H1 (cell line): ENCODE results near the gene FADS2. TPM values are rescaled to one million over a fixed set of nuclear protein-coding genes. Genes with fewer than 3 reads are reported as not detected.

Experiments
- CTCF ChIA-PET: fragments of 300-600 bp; sonication (Branson Sonifier 250); formaldehyde crosslinking; loops from one replicate; lab custom pipeline; 2021; ENCODE audit not compliant: partially characterized antibody; lab: Charles Lee
- POLR2A ChIA-PET: fragments of 300-600 bp; sonication (Branson Sonifier 250); formaldehyde crosslinking; loops from one replicate; lab custom pipeline; 2021; ENCODE audit warnings: inconsistent platforms; ENCODE audit not compliant: partially characterized antibody; lab: Charles Lee
- DNase-seq, 2 experiments: peaks; one replicate each; pipeline versions ENCODE4 v3.0.0 to v3.0.0-alpha.2; 2010 to 2022; ENCODE audit warnings: low spot score in 2 of 2, low read depth in 1 of 2, mixed read lengths in 1 of 2
- FAIRE-seq: peaks from 2 replicates; lab custom pipeline; 2011; peaks lifted over from hg19 to GRCh38; lab: Jason Lieb, UNC
- H2AFZ ChIP-seq: 2 replicates; pipeline ENCODE4 v1.8.1; 2012; ENCODE audit warnings: low read length, inconsistent platforms
- H2AK5ac ChIP-seq: 2 replicates; pipeline ENCODE4 v1.6.1; 2013; ENCODE audit warnings: low read depth, low read length
- H2BK120ac ChIP-seq: replicated peaks from 2 replicates; pipeline ENCODE3; 2013; ENCODE audit warnings: low read depth, low read length, inconsistent platforms
- H2BK12ac ChIP-seq: 2 replicates; pipeline ENCODE4 v1.6.1; 2013; ENCODE audit warnings: low read depth, low read length
- H2BK15ac ChIP-seq: 2 replicates; pipeline ENCODE4 v1.6.1; 2013; ENCODE audit warnings: low read length
- H2BK20ac ChIP-seq: 2 replicates; pipeline ENCODE4 v1.6.1; 2013; ENCODE audit warnings: low read length
- H2BK5ac ChIP-seq: 2 replicates; pipeline ENCODE4 v1.6.1; 2013; ENCODE audit warnings: low read depth, low read length
- H3K14ac ChIP-seq: 2 replicates; pipeline ENCODE4 v1.6.1; 2013; ENCODE audit warnings: inconsistent platforms; ENCODE audit not compliant: insufficient read length
- H3K18ac ChIP-seq: 2 replicates; pipeline ENCODE4 v1.6.1; 2013; ENCODE audit warnings: low read length; ENCODE audit errors: extremely low read depth
- H3K23ac ChIP-seq: 2 replicates; pipeline ENCODE4 v1.6.1; 2013; ENCODE audit warnings: inconsistent platforms; ENCODE audit not compliant: insufficient read length
- H3K23me2 ChIP-seq: 2 replicates; pipeline ENCODE4 v1.6.1; 2013; ENCODE audit warnings: low read depth, low read length
- H3K27ac ChIP-seq: 2 replicates; pipeline ENCODE4 v1.6.1; 2011; ENCODE audit warnings: low read depth, low read length, inconsistent platforms
- H3K27me3 ChIP-seq, 4 experiments: replicated peaks in 1 of 4; 1 replicate in 1 of 4; 2 replicates in 3 of 4; pipeline versions ENCODE4 v1.6.1 to v1.8.1; 2011 to 2013; ENCODE audit warnings: low read length in 3 of 4, mild to moderate bottlenecking in 3 of 4, inconsistent platforms in 2 of 4, mixed read lengths in 2 of 4, moderate library complexity in 1 of 4; ENCODE audit not compliant: control insufficient read depth in 3 of 4, insufficient read depth in 3 of 4; ENCODE audit errors: extremely low read depth in 1 of 4
- H3K36me3 ChIP-seq, 4 experiments: 2 replicates each; pipeline versions ENCODE4 v1.6.1 to v1.8.1; 2011 to 2013; ENCODE audit warnings: mild to moderate bottlenecking in 4 of 4, low read length in 3 of 4, moderate library complexity in 2 of 4, control low read depth in 1 of 4, inconsistent platforms in 1 of 4; ENCODE audit not compliant: insufficient read depth in 4 of 4, control insufficient read depth in 2 of 4
- H3K4ac ChIP-seq: replicated peaks from 2 replicates; pipeline ENCODE3; 2013; ENCODE audit warnings: low read length, low read depth, mixed read lengths, inconsistent platforms; ENCODE audit not compliant: insufficient read length
- H3K4me1 ChIP-seq, 4 experiments: replicated peaks in 1 of 4; 1 replicate in 1 of 4; 2 replicates in 3 of 4; pipeline versions ENCODE4 v1.6.1 to v1.8.1; 2011 to 2013; ENCODE audit warnings: low read length in 3 of 4, inconsistent platforms in 2 of 4, mixed read lengths in 1 of 4; ENCODE audit not compliant: insufficient read depth in 4 of 4, control insufficient read depth in 3 of 4
- H3K4me2 ChIP-seq, 2 experiments: 2 replicates each; pipeline versions ENCODE4 v1.6.1 to v1.8.1; 2011 to 2013; ENCODE audit warnings: low read depth in 2 of 2, low read length in 2 of 2, control low read depth in 1 of 2, inconsistent platforms in 1 of 2, mild to moderate bottlenecking in 1 of 2; ENCODE audit not compliant: insufficient read depth in 1 of 2
- H3K4me3 ChIP-seq, 4 experiments: fragments of 200-600, 300-600 bp in 1 of 4; sonication (generic), shearing (Covaris generic), sonication (Bioruptor Twin) in 1 of 4; 2 replicates each; pipeline versions ENCODE4 v1.5.1 to v1.8.1; 2011 to 2016; ENCODE audit warnings: low read length in 4 of 4, low read depth in 3 of 4, control low read depth in 2 of 4, inconsistent platforms in 2 of 4, mild to moderate bottlenecking in 2 of 4, mixed read lengths in 1 of 4, moderate library complexity in 1 of 4; ENCODE audit not compliant: insufficient read depth in 2 of 4; ENCODE audit errors: extremely low read depth in 1 of 4
- H3K56ac ChIP-seq: replicated peaks from 2 replicates; pipeline ENCODE3; 2013; ENCODE audit warnings: low read depth, mild to moderate bottlenecking, mixed read lengths, low read length, inconsistent platforms; ENCODE audit not compliant: insufficient read length
- H3K79me1 ChIP-seq: 2 replicates; pipeline ENCODE4 v1.6.1; 2013; ENCODE audit warnings: low read depth, low read length, control low read depth
- H3K79me2 ChIP-seq, 2 experiments: 2 replicates each; pipeline versions ENCODE4 v1.6.1 to v1.8.1; 2012 to 2013; ENCODE audit warnings: low read length in 2 of 2, mild to moderate bottlenecking in 2 of 2, inconsistent platforms in 1 of 2; ENCODE audit not compliant: insufficient read depth in 2 of 2, control insufficient read depth in 1 of 2
- H3K9ac ChIP-seq, 4 experiments: replicated peaks in 1 of 4; 1 replicate in 1 of 4; 2 replicates in 3 of 4; pipeline versions ENCODE4 v1.6.1 to v1.8.1; 2011 to 2013; ENCODE audit warnings: low read depth in 3 of 4, low read length in 3 of 4, control low read depth in 2 of 4, mild to moderate bottlenecking in 2 of 4, moderate library complexity in 2 of 4, inconsistent platforms in 1 of 4; ENCODE audit errors: extremely low read depth in 1 of 4
- H3K9me3 ChIP-seq, 2 experiments: 2 replicates each; pipeline versions ENCODE4 v1.6.1 to v1.8.1; 2012 to 2013; ENCODE audit warnings: mild to moderate bottlenecking in 2 of 2, moderate library complexity in 2 of 2, control low read depth in 1 of 2, inconsistent platforms in 1 of 2, low read depth in 1 of 2, low read length in 1 of 2, mixed read lengths in 1 of 2; ENCODE audit not compliant: insufficient read depth in 2 of 2
- H4K20me1 ChIP-seq, 2 experiments: replicated peaks in 1 of 2; 2 replicates each; pipeline versions ENCODE3 to v1.8.1; 2011 to 2013; ENCODE audit warnings: inconsistent platforms in 2 of 2, low read length in 2 of 2, mild to moderate bottlenecking in 1 of 2; ENCODE audit not compliant: insufficient read depth in 2 of 2, control insufficient read depth in 1 of 2
- H4K5ac ChIP-seq: 2 replicates; pipeline ENCODE4 v1.6.1; 2013; ENCODE audit warnings: low read length, low read depth, mixed read lengths, inconsistent platforms; ENCODE audit not compliant: insufficient read length
- H4K8ac ChIP-seq: 2 replicates; pipeline ENCODE4 v1.8.0; 2013; ENCODE audit warnings: mild to moderate bottlenecking, moderate library complexity, low read length, inconsistent platforms; ENCODE audit not compliant: insufficient read depth; ENCODE audit errors: extremely low read depth
- H4K91ac ChIP-seq: replicated peaks from 2 replicates; pipeline ENCODE3; 2013; ENCODE audit warnings: low read length, mixed read lengths, inconsistent platforms; ENCODE audit not compliant: insufficient read length
- ATF2 ChIP-seq: IDR thresholded peaks from 2 replicates; pipeline ENCODE4 v1.6.1; 2012; ENCODE audit warnings: low read length, inconsistent platforms
- MAFK ChIP-seq: IDR thresholded peaks from 2 replicates; pipeline ENCODE4 v1.6.1; 2012; ENCODE audit warnings: low read depth, mild to moderate bottlenecking, improper control_type of control experiment, low read length
- POLR2A ChIP-seq, 2 experiments: IDR thresholded peaks; 1 replicate in 1 of 2; 2 replicates in 1 of 2; pipeline ENCODE4 v1.6.1; 2011; ENCODE audit warnings: low read depth in 2 of 2, low read length in 2 of 2, mild to moderate bottlenecking in 2 of 2; ENCODE audit errors: control extremely low read depth in 1 of 2
- RAD21 ChIP-seq, 2 experiments: IDR thresholded peaks in 1 of 2; conservative IDR thresholded peaks in 1 of 2; 2 replicates each; pipeline ENCODE4 v1.6.1; 2011; ENCODE audit warnings: low read depth in 2 of 2, low read length in 2 of 2, improper control_type of control experiment in 1 of 2, inconsistent platforms in 1 of 2, mild to moderate bottlenecking in 1 of 2, moderate library complexity in 1 of 2
- RBBP5 ChIP-seq: IDR thresholded peaks from 2 replicates; pipeline ENCODE4 v1.7.1; 2012; ENCODE audit warnings: low read depth, mild to moderate bottlenecking, inconsistent platforms, low read length, moderate library complexity, borderline replicate concordance
- SAP30 ChIP-seq: fragments of 300-600 bp; sonication (generic); IDR thresholded peaks from 2 replicates; pipeline ENCODE4 v1.7.1; 2012; ENCODE audit warnings: low read length, moderate library complexity, mild to moderate bottlenecking, inconsistent platforms; ENCODE audit not compliant: insufficient read depth, insufficient replicate concordance
- SIRT6 ChIP-seq: IDR thresholded peaks from one replicate; pipeline ENCODE4 v1.7.1; 2012; ENCODE audit warnings: low read length, inconsistent platforms
- TBP ChIP-seq: IDR thresholded peaks from 2 replicates; pipeline ENCODE4 v1.6.1; 2011; ENCODE audit warnings: low read depth, low read length, improper control_type of control experiment
- WGBS, 2 experiments: shearing (Covaris generic) in 1 of 2; methylation state at CpG; one replicate each; pipeline versions ENCODE4 v1.1.6 to v1.1.7; 2013 to 2015; ENCODE audit warnings: low lambda C conversion rate in 2 of 2, mixed read lengths in 2 of 2, inconsistent platforms in 1 of 2, low coverage in 1 of 2, missing lambda C conversion rate in 1 of 2; ENCODE audit not compliant: insufficient replicate concordance in 2 of 2, insufficient coverage in 1 of 2, insufficient read length in 1 of 2; ENCODE audit errors: extremely low coverage in 1 of 2, missing lambda C conversion rate in 1 of 2; 5-methylcytosine and 5-hydroxymethylcytosine counted together
- polyA plus RNA-seq, 7 experiments: library from polyadenylated mRNA; depleted of rRNA in 3 of 7; stranded (reverse) in 5 of 7; unstranded in 2 of 7; fragments of >200 nt in 5 of 7; fragments of 200-250 nt in 2 of 7; gene quantifications; 1 replicate in 5 of 7; 2 replicates in 1 of 7; 4 replicates in 1 of 7; pipeline versions ENCODE4 v1.2.1 to v1.2.3, GENCODE V29; 2011 to 2013; ENCODE audit warnings: missing spikeins in 2 of 7, mixed read lengths in 2 of 7
- total RNA-seq: library from RNA; stranded (reverse); fragmentation: NEBNext Ultra II Directional; extraction: Animal tissue kit (Norgen Biotek cat#: 25700); gene quantifications from 2 replicates; pipeline ENCODE4 v1.2.1, GENCODE V29; 2021

The FADS2 gene
- total and polyA plus RNA-seq, 2 of the 8 experiments (the other 6 are each of a cell fraction or from before 2014, with no cell fraction given): 499 to 701 TPM

- Histone ChIP-seq H3K14ac (no peak overlapping the region), H3K4me2 (peak overlapping the region; percentile 43 to 45)
- FAIRE-seq: no peak
These were observed 80.7 kb downstream of the FADS2 start for GRCh38 chr11:61908730-61909316.

More at GRCh38 chr11:61908730-61909316, 80.7 kb downstream of the FADS2 start:
- POLR2A ChIA-PET: interaction anchor here (1.1 to 15.5 kb wide), 6 partner anchors 11 to 59 kb away, joined by 3 to 137 read pairs (median 8); partner anchors contain the start of genes BEST1 and FTH1
- Histone ChIP-seq H3K27me3 (0 out of 7 replicates have a peak, but pooled peaks cover 0 to 1% (median 0%) of the 10 kb centered on the region in 4 experiments), H2AK5ac (no peak overlapping the region), H3K4ac (no peak overlapping the region), H3K79me2 (no peaks in the 10 kb centered on the region), H3K36me3 (no peaks in the 10 kb centered on the region), H2BK120ac (no peak overlapping the region), H2BK15ac (peak overlapping the region; percentile 53; the same call in 1 of the 2 replicates), H3K4me1 (peaks cover 0 to 27% (median 17%) of the 10 kb centered on the region in 4 experiments; a peak in 6 of 7 replicates), H4K8ac (no peak overlapping the region; the same call in 1 of the 2 replicates), H2BK12ac (peak overlapping the region; percentile 81; the same call in 1 of the 2 replicates), H2BK20ac (peak overlapping the region; percentile 80; the same call in 1 of the 2 replicates), H3K9ac (peak overlapping the region in 2 of 4 experiments; percentile 8 to 9; a peak in 1 of 7 replicates), H2AFZ (0 out of 2 replicates have a peak overlapping the region, but pooled peaks have one; percentile 37), H4K20me1 (no peaks in the 10 kb centered on the region), H4K5ac (peak overlapping the region; percentile 4), H3K18ac (peak overlapping the region; percentile 93), H3K79me1 (no peaks in the 10 kb centered on the region), H3K23ac (no peak overlapping the region), H3K9me3 (no peaks in the 10 kb centered on the region), H3K56ac (no peak overlapping the region), H4K91ac (peak overlapping the region; percentile 29), H3K23me2 (no peaks in the 10 kb centered on the region), H3K4me3 (no peak overlapping the region), H3K27ac (no peak overlapping the region), H2BK5ac (peak overlapping the region; percentile 71; the same call in 1 of the 2 replicates)
- CTCF ChIA-PET: interaction anchor here (0.8 to 17.1 kb wide), 8 partner anchors 8 to 218 kb away, joined by 3 to 225 read pairs (median 8); partner anchors contain the start of gene BEST1
- 82% methylated on average over 2 of the region's 10 CpGs; no CpG with 5 or more reads in 1 of the 2 experiments for WGBS, 2 experiments
- DNase-seq: no peak
- 0 out of 2 replicates have a peak, but pooled peaks have one; percentile 32 for TF ChIP-seq RBBP5
- TF ChIP-seq ATF2: no peak
- no peak for TF ChIP-seq POLR2A (IDR thresholded peaks at IDR 0.05; ENCODE audit: control extremely low read depth in 1 of 2, low read depth in 2 of 2, low read length in 2 of 2)
- TF ChIP-seq TBP: no peak
- no peak for TF ChIP-seq SAP30
- TF ChIP-seq SIRT6: no peak
- TF ChIP-seq RAD21 (IDR thresholded peaks at IDR 0.05 in 1 of 2, conservative IDR thresholded peaks at IDR 0.05 in 1 of 2; ENCODE audit: low read depth in 2 of 2, low read length in 2 of 2): no peak
- peak; percentile 28; the same call in 1 of the 2 replicates for TF ChIP-seq MAFK
